ENCODE results near the gene IDH1. TPM values are rescaled to one million over a fixed set of nuclear protein-coding genes. Genes with fewer than 3 reads are reported as not detected.
A peak's percentile ranks its signal among the peaks of the same experiment; 100 is the strongest.

Gene IDH1
- total RNA-seq, 1 donor from 2014 or later: 308 TPM

- H3K4me3 Mint-ChIP-seq (ENCODE audit: unreplicated experiment): no peak overlapping the region
- no peak for DNase-seq
- H3K27me3 Mint-ChIP-seq (ENCODE audit: unreplicated experiment): no peaks in the 10 kb centered on the region
- peaks cover 4% of the 10 kb centered on the region for H3K4me1 Mint-ChIP-seq (ENCODE audit: low read depth, unreplicated experiment)
- H3K9me3 Mint-ChIP-seq (ENCODE audit: unreplicated experiment): no peaks in the 10 kb centered on the region
- H3K27ac Mint-ChIP-seq (ENCODE audit: unreplicated experiment): no peak overlapping the region
- H3K36me3 Mint-ChIP-seq (ENCODE audit: unreplicated experiment): no peaks in the 10 kb centered on the region
- TF ChIP-seq CTCF (IDR thresholded peaks at IDR 0.05; ENCODE audit: partially characterized antibody, unreplicated experiment): no peak
Observed at GRCh38 chr2:208207769-208208168, 47.1 kb downstream of the IDH1 start.

- Mint-ChIP-seq H3K4me1 (ENCODE audit: low read depth, unreplicated experiment) (no peaks in the 10 kb centered on the region), H3K36me3 (ENCODE audit: unreplicated experiment) (no peaks in the 10 kb centered on the region), H3K27me3 (ENCODE audit: unreplicated experiment) (no peaks in the 10 kb centered on the region), H3K9me3 (ENCODE audit: unreplicated experiment) (peaks cover 1% of the 10 kb centered on the region), H3K4me3 (ENCODE audit: unreplicated experiment) (no peak overlapping the region), H3K27ac (ENCODE audit: unreplicated experiment) (no peak overlapping the region)
- no peak for TF ChIP-seq CTCF (IDR thresholded peaks at IDR 0.05; ENCODE audit: partially characterized antibody, unreplicated experiment)
- no peak for DNase-seq
Observed at GRCh38 chr2:208204166-208204565, 50.7 kb downstream of the IDH1 start.

GRCh38 chr2:208195531-208195930 lies 59.3 kb downstream of the IDH1 start:
- Mint-ChIP-seq H3K4me1 (ENCODE audit: low read depth, unreplicated experiment) (peaks cover 4% of the 10 kb centered on the region), H3K36me3 (ENCODE audit: unreplicated experiment) (no peaks in the 10 kb centered on the region), H3K27ac (ENCODE audit: unreplicated experiment) (no peak overlapping the region), H3K9me3 (ENCODE audit: unreplicated experiment) (peaks cover 1% of the 10 kb centered on the region), H3K4me3 (ENCODE audit: unreplicated experiment) (no peak overlapping the region), H3K27me3 (ENCODE audit: unreplicated experiment) (no peaks in the 10 kb centered on the region)
- no peak for TF ChIP-seq CTCF (IDR thresholded peaks at IDR 0.05; ENCODE audit: partially characterized antibody, unreplicated experiment)
- DNase-seq: no peak

- Mint-ChIP-seq H3K36me3 (ENCODE audit: unreplicated experiment) (no peaks in the 10 kb centered on the region), H3K4me3 (ENCODE audit: unreplicated experiment) (no peak overlapping the region), H3K9me3 (ENCODE audit: unreplicated experiment) (peaks cover 4% of the 10 kb centered on the region), H3K27me3 (ENCODE audit: unreplicated experiment) (no peaks in the 10 kb centered on the region), H3K4me1 (ENCODE audit: low read depth, unreplicated experiment) (peaks cover 16% of the 10 kb centered on the region), H3K27ac (ENCODE audit: unreplicated experiment) (no peak overlapping the region)
- TF ChIP-seq CTCF (IDR thresholded peaks at IDR 0.05; ENCODE audit: partially characterized antibody, unreplicated experiment): no peak
- DNase-seq: no peak
Observed at GRCh38 chr2:208192611-208193236, 62.1 kb downstream of the IDH1 start.

GRCh38 chr2:208189810-208190503 lies 64.9 kb downstream of the IDH1 start, which contains the start of gene C2orf80:
TSS of gene C2orf80 (minus strand) at chr2:208190030. CDS start at chr2:208186986, 3,044 bp downstream.
- Mint-ChIP-seq H3K36me3 (ENCODE audit: unreplicated experiment) (no peaks in the 10 kb centered on the region), H3K9me3 (ENCODE audit: unreplicated experiment) (peaks cover 4% of the 10 kb centered on the region), H3K27me3 (ENCODE audit: unreplicated experiment) (no peaks in the 10 kb centered on the region), H3K4me3 (ENCODE audit: unreplicated experiment) (no peak within 1 kb of the TSS), H3K4me1 (ENCODE audit: low read depth, unreplicated experiment) (peaks cover 16% of the 10 kb centered on the region), H3K27ac (ENCODE audit: unreplicated experiment) (peak within 1 kb of the TSS; percentile 38)
- TF ChIP-seq CTCF (IDR thresholded peaks at IDR 0.05; ENCODE audit: partially characterized antibody, unreplicated experiment): no peak
- DNase-seq: peak; percentile 24

Measured in glutamatergic neuron (in vitro differentiated cells).